Myocyte (in vitro differentiated cells): ENCODE measurements around the gene KPNA3. TPM values are rescaled to one million over a fixed set of nuclear protein-coding genes. Genes with fewer than 3 reads are reported as not detected.
"Not testable (repeated sequence)": the region's sequence is repeated elsewhere in the genome, so short reads cannot be mapped to it uniquely, and the experiment has no call there.

Experiments
- DNase-seq: peaks from one replicate; pipeline ENCODE4 v3.0.0-alpha.2; 2012; ENCODE audit warnings: low read depth
- total RNA-seq: library from RNA; depleted of rRNA; stranded (reverse); fragments of >200 nt; gene quantifications from 2 replicates; pipeline ENCODE4 v1.2.3, GENCODE V29; 2014

The KPNA3 gene
- total RNA-seq, 1 donor from 2014 or later, result 35.8 TPM

- DNase-seq, result peak; percentile 73
Measured at GRCh38 chr13:49810567-49811526, 18.4 kb upstream of the KPNA3 start.

GRCh38 chr13:49807681-49808080 is 15.2 kb upstream of the KPNA3 start:
- DNase-seq, result no peak

- no peak for DNase-seq
Measured at GRCh38 chr13:49806126-49806536, 13.6 kb upstream of the KPNA3 start.

- not testable (repeated sequence) for DNase-seq
Measured at GRCh38 chr13:49803047-49803446, 10.6 kb upstream of the KPNA3 start.

- DNase-seq, result no peak
Measured at GRCh38 chr13:49802426-49802825, 9.9 kb upstream of the KPNA3 start.

GRCh38 chr13:49791711-49792549 is 552 bp downstream of the KPNA3 start:
- DNase-seq, result peak; percentile 46

GRCh38 chr13:49791315-49791710 is 1.2 kb downstream of the KPNA3 start:
- DNase-seq, result peak; percentile 27

- DNase-seq, result no peak
Measured at GRCh38 chr13:49789968-49790367, 2.5 kb downstream of the KPNA3 start.

- no peak for DNase-seq
Measured at GRCh38 chr13:49786401-49787008, 6.0 kb downstream of the KPNA3 start.

- DNase-seq, result peak; percentile 35
Measured at GRCh38 chr13:49784886-49785570, 7.5 kb downstream of the KPNA3 start.

GRCh38 chr13:49783865-49784264 is 8.6 kb downstream of the KPNA3 start:
- DNase-seq, result no peak

- no peak for DNase-seq
Measured at GRCh38 chr13:49782784-49783183, 9.7 kb downstream of the KPNA3 start.

- DNase-seq, result no peak
Measured at GRCh38 chr13:49781806-49782205, 10.7 kb downstream of the KPNA3 start.

GRCh38 chr13:49779721-49780120 is 12.8 kb downstream of the KPNA3 start:
- no peak for DNase-seq

- no peak for DNase-seq
Measured at GRCh38 chr13:49777746-49778614, 14.5 kb downstream of the KPNA3 start.

- no peak for DNase-seq
Measured at GRCh38 chr13:49776871-49777270, 15.6 kb downstream of the KPNA3 start.

GRCh38 chr13:49774376-49775005 is 18.0 kb downstream of the KPNA3 start:
- no peak for DNase-seq

- DNase-seq, result no peak
Measured at GRCh38 chr13:49772828-49773227, 19.7 kb downstream of the KPNA3 start.

- not testable (repeated sequence) for DNase-seq
Measured at GRCh38 chr13:49761811-49762210, 30.7 kb downstream of the KPNA3 start.
